Cardiac fibroblast (primary cell): ENCODE results near the gene COL20A1.
A peak's percentile ranks its signal among the peaks of the same experiment; 100 is the strongest.

ENCODE experiments used
- DNase-seq, 2 donors: peaks; one replicate each; pipeline versions ENCODE4 v3.0.0 to v3.0.0-alpha.2; 2010; ENCODE audit warnings: low read depth in 2 of 2
- H3K4me3 ChIP-seq, 2 donors: replicated peaks in 1 of 2; 1 replicate in 1 of 2; 2 replicates in 1 of 2; pipeline ENCODE4 v1.5.1; 2011; ENCODE audit warnings: low read depth in 2 of 2, low read length in 2 of 2, mild to moderate bottlenecking in 2 of 2, moderate library complexity in 1 of 2
- TF ChIP-seq, protein P1 (sequence below): IDR thresholded peaks from one replicate; pipeline ENCODE4 v1.5.1; 2011; ENCODE audit warnings: low read depth, mild to moderate bottlenecking, low read length, inconsistent platforms

COL20A1 gene

GRCh38 chr20:63254606-63255384 is 38.2 kb upstream of the COL20A1 start:
- no peak for DNase-seq
- TF ChIP-seq, protein P1, sequence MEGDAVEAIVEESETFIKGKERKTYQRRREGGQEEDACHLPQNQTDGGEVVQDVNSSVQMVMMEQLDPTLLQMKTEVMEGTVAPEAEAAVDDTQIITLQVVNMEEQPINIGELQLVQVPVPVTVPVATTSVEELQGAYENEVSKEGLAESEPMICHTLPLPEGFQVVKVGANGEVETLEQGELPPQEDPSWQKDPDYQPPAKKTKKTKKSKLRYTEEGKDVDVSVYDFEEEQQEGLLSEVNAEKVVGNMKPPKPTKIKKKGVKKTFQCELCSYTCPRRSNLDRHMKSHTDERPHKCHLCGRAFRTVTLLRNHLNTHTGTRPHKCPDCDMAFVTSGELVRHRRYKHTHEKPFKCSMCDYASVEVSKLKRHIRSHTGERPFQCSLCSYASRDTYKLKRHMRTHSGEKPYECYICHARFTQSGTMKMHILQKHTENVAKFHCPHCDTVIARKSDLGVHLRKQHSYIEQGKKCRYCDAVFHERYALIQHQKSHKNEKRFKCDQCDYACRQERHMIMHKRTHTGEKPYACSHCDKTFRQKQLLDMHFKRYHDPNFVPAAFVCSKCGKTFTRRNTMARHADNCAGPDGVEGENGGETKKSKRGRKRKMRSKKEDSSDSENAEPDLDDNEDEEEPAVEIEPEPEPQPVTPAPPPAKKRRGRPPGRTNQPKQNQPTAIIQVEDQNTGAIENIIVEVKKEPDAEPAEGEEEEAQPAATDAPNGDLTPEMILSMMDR, result no peak
- H3K4me3 ChIP-seq, result no peak overlapping the region

DNA sequence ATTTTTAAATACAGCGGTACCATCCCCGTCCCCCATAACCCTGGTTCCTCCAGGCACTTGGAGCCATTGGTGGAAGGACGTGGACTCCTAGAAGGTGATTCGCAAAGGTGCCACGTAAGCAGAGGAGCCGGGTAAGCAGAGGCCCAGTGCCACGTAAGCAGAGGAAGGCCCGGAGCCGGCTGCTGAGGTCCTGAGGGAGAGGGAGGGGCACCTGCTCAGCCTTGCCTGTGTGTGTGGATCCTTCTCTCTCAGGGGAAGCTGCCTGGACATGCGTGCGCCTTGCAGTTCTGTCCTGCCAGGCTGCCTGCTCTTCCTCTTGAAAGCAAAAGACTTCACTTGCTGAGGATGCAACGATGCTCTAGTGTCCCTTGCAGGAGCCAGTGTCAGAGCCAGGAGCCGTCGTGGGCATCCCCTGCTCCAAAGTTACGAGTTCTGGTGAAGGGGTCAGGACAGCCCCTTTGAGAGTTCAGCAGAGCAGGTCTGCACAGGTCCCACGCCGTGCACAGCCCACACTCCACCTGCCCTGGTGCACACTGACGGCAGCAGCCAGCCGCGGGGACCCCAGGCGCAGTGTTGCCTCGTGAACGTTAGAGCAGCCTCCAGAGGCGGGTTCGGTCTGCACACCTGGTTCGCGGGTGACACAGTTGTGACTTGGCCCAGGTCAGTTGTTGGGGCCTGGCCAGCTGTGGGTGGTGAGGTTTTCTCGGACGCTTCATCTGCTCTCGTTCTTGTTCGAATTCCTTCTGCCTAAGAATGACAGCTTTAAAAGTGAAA is 36.9 kb upstream of the COL20A1 start:
- no peak for DNase-seq
- TF ChIP-seq, protein P1, result no peak
- H3K4me3 ChIP-seq, result no peak overlapping the region

GRCh38 chr20:63256954-63257353 is 36.0 kb upstream of the COL20A1 start:
- TF ChIP-seq, protein P1, result no peak
- DNase-seq, result no peak
- no peak overlapping the region for H3K4me3 ChIP-seq

DNA sequence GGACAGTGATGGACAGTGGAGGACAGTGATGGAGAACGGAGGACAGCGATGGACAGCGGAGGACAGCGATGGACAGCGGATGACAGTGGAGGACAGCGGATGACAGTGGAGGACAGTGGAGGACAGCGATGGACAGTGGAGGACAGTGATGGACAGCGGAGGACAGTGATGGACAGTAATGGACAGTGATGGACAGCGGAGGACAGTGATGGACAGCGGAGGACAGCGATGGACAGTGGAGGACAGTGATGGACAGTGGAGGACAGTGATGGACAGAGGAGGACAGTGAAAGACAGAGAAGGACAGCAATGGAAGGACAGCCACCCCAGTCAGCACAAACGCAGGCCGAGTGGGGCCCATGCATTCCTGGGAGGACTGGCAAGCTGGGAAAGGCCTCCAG is 35.4 kb upstream of the COL20A1 start:
- DNase-seq, result no peak
- TF ChIP-seq, protein P1, result no peak
- no peak overlapping the region for H3K4me3 ChIP-seq

DNA sequence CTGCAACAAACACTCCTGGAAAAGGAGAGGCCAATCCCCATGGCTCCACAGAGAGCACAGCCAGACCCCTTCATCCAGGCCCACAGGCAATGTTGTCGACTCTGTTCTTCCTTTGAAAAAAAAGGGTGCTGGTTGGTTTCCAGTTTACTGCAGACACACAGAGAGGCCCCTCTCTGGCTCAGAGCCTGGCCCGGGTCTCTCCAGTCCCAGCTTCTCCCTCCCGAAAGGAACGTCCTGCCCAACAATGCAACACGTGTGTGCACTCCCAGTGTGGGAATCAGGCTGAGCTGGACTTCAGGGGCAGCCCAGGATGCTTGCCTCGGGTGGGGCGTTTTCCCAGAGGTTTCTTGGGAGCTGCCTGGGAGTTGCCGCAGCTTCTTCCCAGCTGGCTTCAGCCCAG is 34.2 kb upstream of the COL20A1 start:
- H3K4me3 ChIP-seq, result no peak overlapping the region
- DNase-seq, result peak in 1 of 2 donors; percentile 39
- TF ChIP-seq, protein P1, result no peak

GRCh38 chr20:63259734-63260460 is 33.1 kb upstream of the COL20A1 start:
- no peak overlapping the region for H3K4me3 ChIP-seq
- no peak for DNase-seq

More at GRCh38 chr20:63259734-63260460, 33.1 kb upstream of the COL20A1 start:
- TF ChIP-seq, protein P1, result no peak
